Measurements from ENCODE around the gene RPS6KB1.

DNA sequence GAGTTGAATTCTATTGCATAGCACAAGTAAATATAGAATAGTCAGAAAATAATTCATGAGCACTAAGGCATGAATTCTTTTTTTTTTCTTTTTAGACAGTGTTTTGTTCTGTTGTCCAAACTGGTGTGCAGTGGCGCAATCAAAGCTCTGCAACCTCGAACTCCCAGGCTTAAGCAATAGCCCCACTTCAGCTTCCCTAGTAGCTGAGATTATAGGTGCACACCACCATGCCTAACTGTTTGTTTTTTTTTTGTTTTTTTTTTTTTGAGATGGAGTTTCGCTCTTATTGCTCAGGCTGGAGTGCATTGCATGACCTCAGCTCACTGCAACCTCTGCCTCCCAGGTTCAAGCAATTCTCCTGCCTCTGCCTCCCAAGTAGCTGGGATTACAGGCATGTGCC, 16.8 kb upstream of the RPS6KB1 start:
- TF ChIP-seq, protein P1, sequence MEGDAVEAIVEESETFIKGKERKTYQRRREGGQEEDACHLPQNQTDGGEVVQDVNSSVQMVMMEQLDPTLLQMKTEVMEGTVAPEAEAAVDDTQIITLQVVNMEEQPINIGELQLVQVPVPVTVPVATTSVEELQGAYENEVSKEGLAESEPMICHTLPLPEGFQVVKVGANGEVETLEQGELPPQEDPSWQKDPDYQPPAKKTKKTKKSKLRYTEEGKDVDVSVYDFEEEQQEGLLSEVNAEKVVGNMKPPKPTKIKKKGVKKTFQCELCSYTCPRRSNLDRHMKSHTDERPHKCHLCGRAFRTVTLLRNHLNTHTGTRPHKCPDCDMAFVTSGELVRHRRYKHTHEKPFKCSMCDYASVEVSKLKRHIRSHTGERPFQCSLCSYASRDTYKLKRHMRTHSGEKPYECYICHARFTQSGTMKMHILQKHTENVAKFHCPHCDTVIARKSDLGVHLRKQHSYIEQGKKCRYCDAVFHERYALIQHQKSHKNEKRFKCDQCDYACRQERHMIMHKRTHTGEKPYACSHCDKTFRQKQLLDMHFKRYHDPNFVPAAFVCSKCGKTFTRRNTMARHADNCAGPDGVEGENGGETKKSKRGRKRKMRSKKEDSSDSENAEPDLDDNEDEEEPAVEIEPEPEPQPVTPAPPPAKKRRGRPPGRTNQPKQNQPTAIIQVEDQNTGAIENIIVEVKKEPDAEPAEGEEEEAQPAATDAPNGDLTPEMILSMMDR (IDR thresholded peaks at IDR 0.05; ENCODE audit: low read depth, low read length, poor library complexity, severe bottlenecking), result no peak
- TF ChIP-seq EZH2phosphoT487 (IDR thresholded peaks at IDR 0.05; ENCODE audit: borderline replicate concordance, low read length), result no peak

Measured in DOHH2 (cell line).